ENCODE data around the gene DNAH14. TPM values are rescaled to one million over a fixed set of nuclear protein-coding genes. Genes with fewer than 3 reads are reported as not detected.

The DNAH14 gene
- total RNA-seq, 2 donors from 2014 or later: 2.6 to 5.6 TPM

DNA sequence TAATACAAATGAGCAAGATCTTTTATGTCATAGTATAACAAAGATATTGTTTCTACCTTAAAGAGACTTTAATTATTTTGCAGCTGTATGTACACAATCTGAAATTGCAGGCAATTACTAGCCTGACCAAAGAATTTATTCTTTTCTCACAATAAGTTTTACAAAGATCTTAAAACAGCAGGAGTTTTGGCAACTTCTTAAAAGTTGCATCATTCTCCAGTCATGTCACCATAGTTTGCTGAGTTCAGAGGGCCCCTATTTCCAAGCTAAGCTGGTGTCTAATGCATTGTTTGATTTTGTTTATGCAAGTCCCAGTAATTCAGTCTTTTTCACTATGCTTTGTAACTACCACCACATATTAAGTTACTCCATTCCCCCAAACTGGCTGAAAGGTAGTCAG, 114.8 kb downstream of the DNAH14 start:
- no peak overlapping the region for H3K4me3 Mint-ChIP-seq
- H3K27me3 Mint-ChIP-seq (ENCODE audit: low read depth): no peaks in the 10 kb centered on the region
- DNase-seq (no peak), ATAC-seq (replicated peaks in 1 of 2) (no peak)
- H3K9me3 Mint-ChIP-seq: no peaks in the 10 kb centered on the region
- H3K36me3 Mint-ChIP-seq (ENCODE audit: insufficient read depth in 2 of 2): no peaks in the 10 kb centered on the region
- H3K27ac Mint-ChIP-seq: no peak overlapping the region
- no peaks in the 10 kb centered on the region for H3K4me1 Mint-ChIP-seq (ENCODE audit: low read depth)

DNA sequence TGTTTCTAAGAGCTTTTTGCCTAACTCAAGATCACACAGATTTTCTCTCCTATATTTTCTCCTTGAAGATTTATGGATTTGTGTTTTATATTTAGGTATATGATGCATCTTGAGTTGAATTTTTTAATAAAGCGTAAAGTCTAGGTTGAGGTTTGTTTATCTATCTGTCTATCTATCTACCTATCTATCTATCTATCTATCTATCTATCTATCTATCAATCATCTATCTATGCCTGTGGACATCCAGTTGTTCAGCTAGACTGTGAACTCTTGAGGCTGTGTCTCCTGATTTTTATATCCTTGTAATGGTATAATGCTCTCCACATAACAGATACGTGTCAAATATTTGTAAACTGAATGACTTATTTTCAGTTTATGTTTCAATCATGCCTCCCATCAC, 120.1 kb downstream of the DNAH14 start:
- DNase-seq (no peak), ATAC-seq (replicated peaks in 1 of 2) (no peak)
- H3K9me3 Mint-ChIP-seq: no peaks in the 10 kb centered on the region
- no peaks in the 10 kb centered on the region for H3K27me3 Mint-ChIP-seq (ENCODE audit: low read depth)
- H3K4me1 Mint-ChIP-seq (ENCODE audit: low read depth): no peaks in the 10 kb centered on the region
- no peak overlapping the region for H3K27ac Mint-ChIP-seq
- no peak overlapping the region for H3K4me3 Mint-ChIP-seq
- no peaks in the 10 kb centered on the region for H3K36me3 Mint-ChIP-seq (ENCODE audit: insufficient read depth in 2 of 2)

- peaks cover 0 to 3% of the 10 kb centered on the region in 2 donors for H3K36me3 Mint-ChIP-seq (ENCODE audit: insufficient read depth in 2 of 2)
- peaks cover 5 to 9% of the 10 kb centered on the region in 2 donors for H3K9me3 Mint-ChIP-seq
- ATAC-seq (replicated peaks in 1 of 2): no peak
- no peak overlapping the region for H3K27ac Mint-ChIP-seq
- no peaks in the 10 kb centered on the region for H3K4me1 Mint-ChIP-seq (ENCODE audit: low read depth)
- no peaks in the 10 kb centered on the region for H3K27me3 Mint-ChIP-seq (ENCODE audit: low read depth)
- no peak for DNase-seq
- no peak overlapping the region for H3K4me3 Mint-ChIP-seq
These were observed 134.2 kb downstream of the DNAH14 start for GRCh38 chr1:225063722-225064121.

DNA sequence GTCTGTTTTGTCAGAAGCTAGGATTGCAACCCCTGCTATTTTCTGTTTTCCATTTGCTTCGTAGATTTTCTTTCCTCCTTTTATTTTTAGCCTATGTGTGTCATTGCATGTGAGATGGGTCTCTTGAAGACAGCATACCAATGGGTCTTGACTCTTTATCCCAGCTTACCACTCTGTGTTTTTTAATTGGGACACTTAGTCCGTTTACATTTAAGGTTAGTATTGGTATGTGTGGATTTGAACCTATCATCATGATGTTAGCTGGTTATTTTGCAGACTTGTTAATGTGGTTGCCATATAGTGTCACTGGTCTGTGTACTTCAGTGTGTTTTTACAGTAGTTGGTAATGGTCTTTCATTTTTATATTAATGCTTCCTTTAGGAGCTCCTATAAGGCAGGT, 141.5 kb downstream of the DNAH14 start:
- Mint-ChIP-seq H3K36me3 (ENCODE audit: insufficient read depth in 2 of 2) (peaks cover 3 to 12% of the 10 kb centered on the region in 2 donors), H3K9me3 (peaks cover 10 to 25% of the 10 kb centered on the region in 2 donors), H3K4me1 (ENCODE audit: low read depth) (no peaks in the 10 kb centered on the region), H3K27ac (no peak overlapping the region), H3K4me3 (no peak overlapping the region), H3K27me3 (ENCODE audit: low read depth) (no peaks in the 10 kb centered on the region)
- no peak for ATAC-seq (replicated peaks in 1 of 2)
- DNase-seq: no peak

GRCh38 chr1:225097175-225097574, 167.7 kb downstream of the DNAH14 start:
- H3K27ac Mint-ChIP-seq: no peak overlapping the region
- H3K36me3 Mint-ChIP-seq (ENCODE audit: insufficient read depth in 2 of 2): no peaks in the 10 kb centered on the region

DNA sequence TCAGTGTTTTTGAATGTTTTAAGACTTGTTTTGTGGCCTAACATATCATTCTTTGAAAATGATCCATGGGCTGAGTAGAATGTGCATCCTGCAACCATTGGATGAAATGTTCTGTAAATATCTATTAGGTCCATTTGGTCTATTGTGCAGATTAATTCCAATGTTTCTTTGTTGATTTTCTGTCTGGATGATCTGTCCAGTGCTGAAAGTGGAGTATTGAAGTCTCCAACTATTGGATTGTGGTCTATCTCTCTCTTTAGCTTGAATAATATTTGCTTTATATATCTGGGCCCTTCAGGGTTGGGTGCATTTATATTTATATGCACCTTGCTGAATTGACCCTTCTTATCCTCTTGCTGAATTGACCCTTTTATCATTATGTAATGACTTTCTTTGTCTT, 181.5 kb downstream of the DNAH14 start:
- H3K36me3 Mint-ChIP-seq (ENCODE audit: insufficient read depth in 2 of 2): no peaks in the 10 kb centered on the region
- H3K4me1 Mint-ChIP-seq (ENCODE audit: low read depth): no peaks in the 10 kb centered on the region
- H3K9me3 Mint-ChIP-seq: peaks cover 0 to 2% of the 10 kb centered on the region in 2 donors
- no peak overlapping the region for H3K27ac Mint-ChIP-seq
- no peaks in the 10 kb centered on the region for H3K27me3 Mint-ChIP-seq (ENCODE audit: low read depth)
- ATAC-seq (replicated peaks in 1 of 2) (no peak), DNase-seq (no peak)
- no peak overlapping the region for H3K4me3 Mint-ChIP-seq

More at GRCh38 chr1:225097175-225097574, 167.7 kb downstream of the DNAH14 start:
- no peaks in the 10 kb centered on the region for H3K27me3 Mint-ChIP-seq (ENCODE audit: low read depth)
- H3K9me3 Mint-ChIP-seq: peaks cover 4 to 7% of the 10 kb centered on the region in 2 donors
- DNase-seq (no peak), ATAC-seq (replicated peaks in 1 of 2) (no peak)
- H3K4me3 Mint-ChIP-seq: no peak overlapping the region
- H3K4me1 Mint-ChIP-seq (ENCODE audit: low read depth): no peaks in the 10 kb centered on the region

GRCh38 chr1:225113265-225113664, 183.8 kb downstream of the DNAH14 start:
- DNase-seq (no peak), ATAC-seq (replicated peaks in 1 of 2) (no peak)
- peaks cover 0 to 2% of the 10 kb centered on the region in 2 donors for H3K9me3 Mint-ChIP-seq
- H3K27me3 Mint-ChIP-seq (ENCODE audit: low read depth): no peaks in the 10 kb centered on the region
- no peak overlapping the region for H3K27ac Mint-ChIP-seq
- no peaks in the 10 kb centered on the region for H3K36me3 Mint-ChIP-seq (ENCODE audit: insufficient read depth in 2 of 2)
- no peak overlapping the region for H3K4me3 Mint-ChIP-seq
- no peaks in the 10 kb centered on the region for H3K4me1 Mint-ChIP-seq (ENCODE audit: low read depth)

GRCh38 chr1:225114354-225114990, 185.0 kb downstream of the DNAH14 start:
- DNase-seq (no peak), ATAC-seq (replicated peaks in 1 of 2) (no peak)
- no peaks in the 10 kb centered on the region for H3K27me3 Mint-ChIP-seq (ENCODE audit: low read depth)
- no peak overlapping the region for H3K4me3 Mint-ChIP-seq
- H3K4me1 Mint-ChIP-seq (ENCODE audit: low read depth): no peaks in the 10 kb centered on the region
- H3K9me3 Mint-ChIP-seq: peaks cover 0 to 2% of the 10 kb centered on the region in 2 donors
- no peak overlapping the region for H3K27ac Mint-ChIP-seq
- H3K36me3 Mint-ChIP-seq (ENCODE audit: insufficient read depth in 2 of 2): no peaks in the 10 kb centered on the region

DNA sequence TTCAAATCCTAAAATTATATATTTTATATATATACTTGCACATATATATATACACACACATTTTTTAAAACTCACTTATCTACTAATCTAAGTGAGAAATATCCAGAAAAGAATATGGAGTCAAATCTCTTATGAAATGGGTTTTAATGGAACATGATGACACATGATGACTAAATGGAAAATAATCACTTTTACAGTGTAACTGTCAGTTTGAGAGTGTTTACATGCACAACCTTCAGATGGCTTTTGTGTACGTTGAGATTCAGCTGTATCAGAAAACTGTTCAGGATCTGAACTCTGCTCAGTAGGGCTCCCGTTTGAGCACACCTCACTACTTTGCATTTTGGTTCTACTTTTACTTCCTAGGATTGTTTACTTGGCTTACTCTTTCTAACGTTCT, 189.8 kb downstream of the DNAH14 start:
- Mint-ChIP-seq H3K4me3 (no peak overlapping the region), H3K27ac (no peak overlapping the region), H3K36me3 (ENCODE audit: insufficient read depth in 2 of 2) (no peaks in the 10 kb centered on the region), H3K27me3 (ENCODE audit: low read depth) (no peaks in the 10 kb centered on the region), H3K9me3 (no peaks in the 10 kb centered on the region), H3K4me1 (ENCODE audit: low read depth) (no peaks in the 10 kb centered on the region)
- DNase-seq (no peak), ATAC-seq (replicated peaks in 1 of 2) (no peak)

- no peaks in the 10 kb centered on the region for H3K4me1 Mint-ChIP-seq (ENCODE audit: low read depth)
- no peak overlapping the region for H3K27ac Mint-ChIP-seq
- no peak overlapping the region for H3K4me3 Mint-ChIP-seq
- H3K27me3 Mint-ChIP-seq (ENCODE audit: low read depth): no peaks in the 10 kb centered on the region
- ATAC-seq (replicated peaks in 1 of 2): no peak
- H3K9me3 Mint-ChIP-seq: no peaks in the 10 kb centered on the region
- no peak for DNase-seq
- no peaks in the 10 kb centered on the region for H3K36me3 Mint-ChIP-seq (ENCODE audit: insufficient read depth in 2 of 2)
These were observed 191.6 kb downstream of the DNAH14 start for GRCh38 chr1:225121095-225121494.

DNA sequence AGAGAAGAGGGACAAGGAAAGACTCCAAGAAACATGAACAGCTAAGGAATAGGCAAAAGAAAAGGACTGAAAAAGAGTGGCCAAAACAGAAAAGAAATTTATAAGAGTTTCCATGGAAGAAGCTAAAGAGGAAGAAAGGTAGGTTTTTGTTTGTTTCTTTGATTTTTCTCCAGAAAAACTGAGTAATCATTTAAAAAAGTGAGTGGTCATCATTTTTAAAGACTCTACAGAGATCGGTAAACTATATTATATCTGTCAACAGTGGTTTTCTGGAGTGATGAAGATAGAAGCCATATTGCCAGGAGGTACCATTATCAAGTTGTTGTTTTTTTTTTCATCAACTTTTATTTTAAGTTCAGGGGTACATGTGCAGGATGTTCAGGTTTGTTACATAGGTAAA, 202.4 kb downstream of the DNAH14 start:
- ATAC-seq (replicated peaks in 1 of 2) (no peak), DNase-seq (no peak)
- no peaks in the 10 kb centered on the region for H3K27me3 Mint-ChIP-seq (ENCODE audit: low read depth)
- no peak overlapping the region for H3K4me3 Mint-ChIP-seq
- peaks cover 0 to 4% of the 10 kb centered on the region in 2 donors for H3K36me3 Mint-ChIP-seq (ENCODE audit: insufficient read depth in 2 of 2)
- peaks cover 5 to 6% of the 10 kb centered on the region in 2 donors for H3K9me3 Mint-ChIP-seq
- H3K27ac Mint-ChIP-seq: no peak overlapping the region
- no peaks in the 10 kb centered on the region for H3K4me1 Mint-ChIP-seq (ENCODE audit: low read depth)

- Mint-ChIP-seq H3K4me1 (ENCODE audit: low read depth) (no peaks in the 10 kb centered on the region), H3K4me3 (no peak overlapping the region), H3K36me3 (ENCODE audit: insufficient read depth in 2 of 2) (peaks cover 0 to 4% of the 10 kb centered on the region in 2 donors), H3K27ac (no peak overlapping the region), H3K9me3 (peaks cover 5 to 6% of the 10 kb centered on the region in 2 donors), H3K27me3 (ENCODE audit: low read depth) (no peaks in the 10 kb centered on the region)
- DNase-seq: no peak
- no peak for ATAC-seq (replicated peaks in 1 of 2)
These were observed 208.5 kb downstream of the DNAH14 start for GRCh38 chr1:225137976-225138375.

DNA sequence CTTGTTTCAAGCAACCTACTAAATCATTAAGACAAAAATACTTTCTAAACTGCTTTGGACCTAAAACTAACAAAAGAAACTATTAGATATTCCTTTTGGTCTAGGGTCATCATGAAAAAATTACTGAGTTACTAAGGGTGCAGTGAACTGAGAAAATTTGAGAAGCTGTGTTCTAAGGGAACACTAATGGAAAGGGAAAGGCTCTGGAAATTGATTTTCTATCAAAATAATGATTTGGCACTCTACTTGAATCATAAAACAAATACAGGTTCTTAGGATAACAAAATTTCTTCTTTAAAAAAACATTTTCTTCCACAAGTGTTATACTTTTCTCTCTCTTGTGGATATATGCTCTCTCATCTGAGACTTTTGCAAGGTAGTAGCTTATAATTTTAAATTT, 213.5 kb downstream of the DNAH14 start:
- Mint-ChIP-seq H3K36me3 (ENCODE audit: insufficient read depth in 2 of 2) (no peaks in the 10 kb centered on the region), H3K27ac (no peak overlapping the region), H3K27me3 (ENCODE audit: low read depth) (no peaks in the 10 kb centered on the region), H3K4me1 (ENCODE audit: low read depth) (no peaks in the 10 kb centered on the region), H3K9me3 (no peaks in the 10 kb centered on the region), H3K4me3 (no peak overlapping the region)
- DNase-seq (no peak), ATAC-seq (replicated peaks in 1 of 2) (no peak)

DNA sequence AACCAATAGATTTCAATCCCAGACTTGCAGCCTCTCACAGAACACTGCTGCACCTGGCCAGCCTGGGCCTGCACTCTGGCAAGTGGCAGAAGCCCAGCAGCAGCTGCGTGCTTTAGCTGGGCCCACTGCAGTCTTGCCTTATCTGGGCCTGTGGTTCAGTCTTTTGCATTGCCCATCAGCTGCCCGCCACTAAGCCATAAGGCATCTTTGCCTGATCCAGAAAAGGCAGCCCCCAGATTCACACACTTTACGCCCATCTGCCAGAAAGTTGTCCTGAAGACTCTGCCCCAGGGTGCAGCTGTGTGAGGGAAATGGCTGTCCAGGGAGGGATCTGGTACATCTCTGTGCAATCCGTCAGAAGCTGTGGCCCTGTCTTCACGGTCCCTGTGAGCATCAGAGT, 217.0 kb downstream of the DNAH14 start:
- ATAC-seq (replicated peaks in 1 of 2): no peak
- H3K36me3 Mint-ChIP-seq (ENCODE audit: insufficient read depth in 2 of 2): no peaks in the 10 kb centered on the region
- H3K27ac Mint-ChIP-seq: no peak overlapping the region
- H3K4me3 Mint-ChIP-seq: no peak overlapping the region
- H3K9me3 Mint-ChIP-seq: no peaks in the 10 kb centered on the region
- H3K4me1 Mint-ChIP-seq (ENCODE audit: low read depth): no peaks in the 10 kb centered on the region
- no peaks in the 10 kb centered on the region for H3K27me3 Mint-ChIP-seq (ENCODE audit: low read depth)
- DNase-seq: no peak
